Calu3 (cell line): ENCODE data around the gene BMPER. TPM values are rescaled to one million over a fixed set of nuclear protein-coding genes. Genes with fewer than 3 reads are reported as not detected.

Experiments used
- BruUV-seq: library from RNA; stranded (reverse); fragments of 400-500 nt; replicated peaks from 2 replicates; lab custom pipeline; 2021; lab: Mats Ljungman, UMichigan
- CTCF ChIA-PET: fragments of 300-600 bp; sonication (Branson Sonifier 250); formaldehyde crosslinking; loops from one replicate; lab custom pipeline; 2022; ENCODE audit warnings: antibody characterized with exemption; lab: Charles Lee
- DNase-seq: peaks from one replicate; pipeline ENCODE4 v3.0.0; 2022
- H3K27ac Mint-ChIP-seq: one replicate; pipeline ENCODE4 v1.8.0; 2022; ENCODE audit warnings: mixed read lengths; ENCODE audit not compliant: unreplicated experiment
- H3K27me3 Mint-ChIP-seq: one replicate; pipeline ENCODE4 v1.8.0; 2022; ENCODE audit warnings: mixed read lengths; ENCODE audit not compliant: unreplicated experiment
- H3K36me3 Mint-ChIP-seq: one replicate; pipeline ENCODE4 v1.8.0; 2022; ENCODE audit warnings: mild to moderate bottlenecking, moderate library complexity, mixed read lengths; ENCODE audit not compliant: insufficient read depth, unreplicated experiment
- H3K4me1 Mint-ChIP-seq: one replicate; pipeline ENCODE4 v1.8.0; 2022; ENCODE audit warnings: mild to moderate bottlenecking, low read depth, mixed read lengths; ENCODE audit not compliant: unreplicated experiment
- H3K4me3 Mint-ChIP-seq: one replicate; pipeline ENCODE4 v1.8.0; 2022; ENCODE audit warnings: mild to moderate bottlenecking, low read depth, moderate library complexity, mixed read lengths; ENCODE audit not compliant: unreplicated experiment
- H3K9me3 Mint-ChIP-seq: one replicate; pipeline ENCODE4 v1.8.0; 2022; ENCODE audit warnings: low read depth, mixed read lengths; ENCODE audit not compliant: unreplicated experiment
- intact Hi-C: fragments of 100-400 bp; cut with micrococcal nuclease; formaldehyde crosslinking; loops from one replicate; pipeline ENCODE4 v1.10.0; 2022; ENCODE audit not compliant: unreplicated experiment
- total RNA-seq: library from RNA; stranded (reverse); gene quantifications from 2 replicates; pipeline ENCODE4 v1.2.3, GENCODE V29; 2022
- TF ChIP-seq, protein P1 (sequence below): fragments of 200-600 bp; IDR thresholded peaks from one replicate; pipeline ENCODE4 v1.8.0; 2022; ENCODE audit warnings: antibody characterized with exemption; ENCODE audit not compliant: unreplicated experiment

The BMPER gene
- total RNA-seq, 1 experiment from 2014 or later: not detected

DNA sequence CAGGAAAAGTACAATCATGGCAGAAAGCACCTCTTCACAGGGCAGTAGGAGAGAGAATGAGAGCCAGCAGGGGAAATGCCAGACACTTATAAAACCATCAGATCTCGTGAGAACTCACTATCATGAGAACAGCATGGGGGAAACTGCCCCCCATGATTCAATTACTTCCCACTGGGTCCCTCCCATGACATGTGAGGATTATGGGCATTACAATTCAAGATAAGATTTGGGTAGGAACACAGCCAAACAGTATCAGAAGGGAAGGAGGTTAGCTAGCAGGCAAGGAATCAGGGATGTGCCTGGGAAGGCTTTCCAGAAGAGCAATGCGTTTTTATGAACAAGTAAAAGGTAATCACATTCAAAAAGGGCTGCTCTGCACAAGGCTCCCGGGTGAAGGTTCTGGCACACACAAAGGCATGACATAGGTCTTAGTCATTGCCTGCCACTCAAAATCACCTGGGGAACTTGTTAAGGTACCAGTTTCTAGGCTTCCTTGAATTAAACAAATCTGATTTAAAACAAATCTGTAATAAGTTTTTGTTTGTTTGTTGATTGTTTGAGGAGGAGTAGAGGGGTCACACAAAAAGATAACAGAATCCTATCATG is 40.9 kb downstream of the BMPER start:
- H3K9me3 Mint-ChIP-seq: no peaks in the 10 kb centered on the region
- DNase-seq: no peak
- TF ChIP-seq, protein P1, sequence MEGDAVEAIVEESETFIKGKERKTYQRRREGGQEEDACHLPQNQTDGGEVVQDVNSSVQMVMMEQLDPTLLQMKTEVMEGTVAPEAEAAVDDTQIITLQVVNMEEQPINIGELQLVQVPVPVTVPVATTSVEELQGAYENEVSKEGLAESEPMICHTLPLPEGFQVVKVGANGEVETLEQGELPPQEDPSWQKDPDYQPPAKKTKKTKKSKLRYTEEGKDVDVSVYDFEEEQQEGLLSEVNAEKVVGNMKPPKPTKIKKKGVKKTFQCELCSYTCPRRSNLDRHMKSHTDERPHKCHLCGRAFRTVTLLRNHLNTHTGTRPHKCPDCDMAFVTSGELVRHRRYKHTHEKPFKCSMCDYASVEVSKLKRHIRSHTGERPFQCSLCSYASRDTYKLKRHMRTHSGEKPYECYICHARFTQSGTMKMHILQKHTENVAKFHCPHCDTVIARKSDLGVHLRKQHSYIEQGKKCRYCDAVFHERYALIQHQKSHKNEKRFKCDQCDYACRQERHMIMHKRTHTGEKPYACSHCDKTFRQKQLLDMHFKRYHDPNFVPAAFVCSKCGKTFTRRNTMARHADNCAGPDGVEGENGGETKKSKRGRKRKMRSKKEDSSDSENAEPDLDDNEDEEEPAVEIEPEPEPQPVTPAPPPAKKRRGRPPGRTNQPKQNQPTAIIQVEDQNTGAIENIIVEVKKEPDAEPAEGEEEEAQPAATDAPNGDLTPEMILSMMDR: no peak
- no peaks in the 10 kb centered on the region for H3K4me1 Mint-ChIP-seq
- intact Hi-C loops: no loop called here
- H3K36me3 Mint-ChIP-seq: no peaks in the 10 kb centered on the region
- peaks cover 25% of the 10 kb centered on the region for H3K27me3 Mint-ChIP-seq
- H3K27ac Mint-ChIP-seq: no peak overlapping the region
- no TSS peak for BruUV-seq
- CTCF ChIA-PET: no interaction called here
- no peak overlapping the region for H3K4me3 Mint-ChIP-seq

DNA sequence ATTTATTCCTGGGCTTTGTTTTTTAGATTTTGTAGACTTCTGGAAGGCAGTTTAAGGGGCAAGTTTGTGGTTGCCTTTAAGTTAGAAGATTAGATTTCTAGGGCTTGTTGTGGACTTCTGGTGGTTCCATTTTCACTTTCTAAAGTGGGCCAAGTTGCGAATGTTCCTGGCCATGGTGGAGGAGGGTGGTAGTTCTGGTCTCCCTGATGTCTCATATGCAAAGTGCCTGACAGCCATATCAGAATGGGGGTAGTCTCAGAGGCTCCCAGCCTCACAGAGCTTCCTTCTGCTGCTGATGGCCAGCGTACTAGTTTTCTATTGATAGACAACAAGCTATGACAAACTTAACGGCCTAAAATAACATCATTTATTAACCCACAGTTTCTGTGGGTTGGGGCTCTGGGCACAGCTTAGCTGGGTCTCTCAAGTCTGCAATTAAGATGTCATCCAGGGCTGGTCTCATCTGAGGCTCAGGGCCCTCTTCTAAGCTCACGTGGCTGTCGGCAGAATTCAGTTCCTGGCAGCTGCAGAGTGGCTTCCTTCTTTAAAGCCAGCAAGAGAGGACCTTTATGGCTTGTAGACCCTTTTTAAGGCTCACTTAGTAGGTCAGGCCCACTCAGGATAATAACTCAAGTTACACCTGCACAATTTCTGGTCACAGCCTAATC is 44.8 kb downstream of the BMPER start:
- peaks cover 35% of the 10 kb centered on the region for H3K27me3 Mint-ChIP-seq
- TF ChIP-seq, protein P1: no peak
- no peak overlapping the region for H3K27ac Mint-ChIP-seq
- BruUV-seq: no TSS peak
- no peaks in the 10 kb centered on the region for H3K36me3 Mint-ChIP-seq
- CTCF ChIA-PET: interaction anchor here (0.6 to 2.0 kb wide), 3 partner anchors 17 to 45 kb away, joined by 3 to 6 read pairs (median 5); no protein-coding TSS in a partner anchor
- H3K4me3 Mint-ChIP-seq: no peak overlapping the region
- H3K9me3 Mint-ChIP-seq: no peaks in the 10 kb centered on the region
- intact Hi-C loops: no loop called here
- no peaks in the 10 kb centered on the region for H3K4me1 Mint-ChIP-seq
- DNase-seq: no peak

DNA sequence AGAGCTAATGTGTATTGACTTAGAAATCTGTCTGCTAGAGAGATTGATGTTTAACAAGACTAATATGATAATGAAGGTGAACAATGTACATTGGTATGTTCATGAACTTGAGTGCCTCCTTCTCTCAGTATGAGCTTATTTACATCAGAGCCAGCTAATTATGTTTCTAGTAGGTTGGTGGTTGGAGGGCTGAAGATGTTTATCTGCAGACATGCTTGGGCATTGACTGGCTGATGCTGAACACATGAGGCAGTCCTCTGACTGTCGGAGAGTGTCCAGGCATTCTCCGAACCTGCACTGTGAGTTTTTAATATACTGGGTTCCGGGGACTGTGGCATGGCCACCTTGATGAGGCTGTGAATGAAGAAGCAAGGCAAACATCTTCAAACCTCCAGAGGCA is 47.5 kb downstream of the BMPER start:
- H3K27ac Mint-ChIP-seq: no peak overlapping the region
- H3K27me3 Mint-ChIP-seq: peaks cover 35% of the 10 kb centered on the region
- intact Hi-C loops: no loop called here
- no peaks in the 10 kb centered on the region for H3K9me3 Mint-ChIP-seq
- BruUV-seq: no TSS peak
- TF ChIP-seq, protein P1: no peak
- DNase-seq: no peak
- CTCF ChIA-PET: no interaction called here
- H3K4me1 Mint-ChIP-seq: no peaks in the 10 kb centered on the region
- H3K4me3 Mint-ChIP-seq: no peak overlapping the region
- no peaks in the 10 kb centered on the region for H3K36me3 Mint-ChIP-seq

DNA sequence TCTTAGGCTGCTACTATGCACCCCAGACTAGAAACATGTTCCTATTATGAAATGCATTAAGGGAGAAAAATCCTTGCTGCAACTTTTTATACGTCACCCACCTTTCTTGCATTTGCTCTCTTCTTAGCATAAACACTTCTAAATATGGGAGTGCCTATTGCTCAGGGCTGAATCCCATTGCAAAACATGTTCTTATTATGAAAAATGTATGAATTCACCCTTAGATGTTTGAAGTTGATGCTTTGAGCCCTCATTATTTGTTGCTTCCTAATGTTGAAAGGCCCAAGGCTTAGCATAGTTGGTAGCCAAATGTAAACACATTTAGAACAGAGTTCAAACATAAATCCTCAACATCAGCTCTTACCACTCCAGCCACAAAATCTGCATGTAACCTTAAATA is 52.8 kb downstream of the BMPER start:
- intact Hi-C loops: no loop called here
- CTCF ChIA-PET: no interaction called here

More for the DNA sequence above, 52.8 kb downstream of the BMPER start:
- Mint-ChIP-seq H3K36me3 (no peaks in the 10 kb centered on the region), H3K27me3 (peaks cover 37% of the 10 kb centered on the region), H3K9me3 (no peaks in the 10 kb centered on the region), H3K4me3 (no peak overlapping the region), H3K27ac (no peak overlapping the region), H3K4me1 (no peaks in the 10 kb centered on the region)
- DNase-seq: no peak
- BruUV-seq: no TSS peak
- TF ChIP-seq, protein P1: no peak
